Glomerular visceral epithelial cell (primary cell): ENCODE data around the gene MED1.
"Not testable (repeated sequence)": the region's sequence is repeated elsewhere in the genome, so short reads cannot be mapped to it uniquely, and the experiment has no call there.

Experiments
- DNase-seq: peaks from one replicate; pipeline ENCODE4 v3.0.0-alpha.2; 2016; ENCODE audit errors: extremely low spot score

MED1 gene

GRCh38 chr17:39416141-39416540 lies 34.9 kb downstream of the MED1 start:
- DNase-seq: no peak

GRCh38 chr17:39410279-39410678 lies 40.8 kb downstream of the MED1 start:
- DNase-seq: no peak

- DNase-seq: no peak
Observed at GRCh38 chr17:39408360-39408759, 42.7 kb downstream of the MED1 start.

GRCh38 chr17:39406951-39407350 lies 44.1 kb downstream of the MED1 start:
- DNase-seq: no peak

GRCh38 chr17:39405436-39405835 lies 45.6 kb downstream of the MED1 start:
- no peak for DNase-seq

GRCh38 chr17:39404542-39405378 lies 46.3 kb downstream of the MED1 start:
- DNase-seq: peak; percentile 64

GRCh38 chr17:39402890-39403605 lies 48.0 kb downstream of the MED1 start:
- DNase-seq: no peak

- DNase-seq: peak; percentile 93
Observed at GRCh38 chr17:39402244-39402889, 48.7 kb downstream of the MED1 start.

GRCh38 chr17:39401412-39402243 lies 49.4 kb downstream of the MED1 start, which contains the start of gene FBXL20:
Gene FBXL20 (minus strand): TSS chr17:39401626. CDS start chr17:39401402, 224 bp downstream.
- DNase-seq: peak; percentile 91

- peak; percentile 15 for DNase-seq
Observed at GRCh38 chr17:39400547-39401411, 50.3 kb downstream of the MED1 start.

- DNase-seq: no peak
Observed at GRCh38 chr17:39399791-39400190, 51.3 kb downstream of the MED1 start.

- no peak for DNase-seq
Observed at GRCh38 chr17:39393736-39394135, 57.3 kb downstream of the MED1 start.

GRCh38 chr17:39391448-39391847 lies 59.6 kb downstream of the MED1 start:
- no peak for DNase-seq

- no peak for DNase-seq
Observed at GRCh38 chr17:39385040-39385439, 66.0 kb downstream of the MED1 start.

- no peak for DNase-seq
Observed at GRCh38 chr17:39380144-39380543, 70.9 kb downstream of the MED1 start.

- DNase-seq: no peak
Observed at GRCh38 chr17:39376434-39376833, 74.6 kb downstream of the MED1 start.

GRCh38 chr17:39367805-39368204 lies 83.3 kb downstream of the MED1 start:
- DNase-seq: not testable (repeated sequence)

- no peak for DNase-seq
Observed at GRCh38 chr17:39365872-39366271, 85.2 kb downstream of the MED1 start.

GRCh38 chr17:39365242-39365641 lies 85.8 kb downstream of the MED1 start:
- DNase-seq: no peak

GRCh38 chr17:39364236-39365025 lies 86.6 kb downstream of the MED1 start:
- DNase-seq: no peak
